Body of pancreas (tissue), 4 donors: ENCODE results near the gene ZSCAN20.

Experiments used
- CTCF ChIP-seq, 7 experiments: fragments of 450-650 bp in 4 of 7; fragments of 200-600 bp in 3 of 7; sonication (generic) in 3 of 7; IDR thresholded peaks; one replicate each; pipeline ENCODE4 v1.5.1; 2016 to 2019; ENCODE audit warnings: antibody characterized with exemption in 7 of 7
- POLR2A ChIP-seq, 3 donors: fragments of 450-650 bp; IDR thresholded peaks; one replicate each; pipeline ENCODE4 v1.6.1; 2016; ENCODE audit warnings: antibody characterized with exemption in 3 of 3, mild to moderate bottlenecking in 2 of 3

GRCh38 chr1:33517596-33518250 is 45.3 kb downstream of the ZSCAN20 start:
- TF ChIP-seq CTCF (IDR thresholded peaks at IDR 0.05) = no peak
- no peak for TF ChIP-seq POLR2A (IDR thresholded peaks at IDR 0.05)
